Measurements from ENCODE around the gene GNA12.

Gene GNA12

GRCh38 chr7:2686101-2686500 is 158.0 kb downstream of the GNA12 start:
- H3K27me3 ChIP-seq (ENCODE audit: insufficient read depth, poor library complexity, severe bottlenecking) = peaks cover 36% of the 10 kb centered on the region
- no peak overlapping the region for H3K4me3 ChIP-seq (replicated peaks; ENCODE audit: insufficient read depth, low read length)
- H3K27ac ChIP-seq (replicated peaks) = no peak overlapping the region
- no peak for DNase-seq (ENCODE audit: low read depth in 1 of 2, low spot score in 1 of 2)
- TF ChIP-seq CTCF (IDR thresholded peaks at IDR 0.05; ENCODE audit: insufficient read depth, low read length) (no peak), REST (IDR thresholded peaks at IDR 0.05; ENCODE audit: insufficient replicate concordance, low read depth) (no peak), POLR2AphosphoS5 (IDR thresholded peaks at IDR 0.05; ENCODE audit: low read depth) (no peak), SPI1 (IDR thresholded peaks at IDR 0.05; ENCODE audit: borderline replicate concordance, low read depth) (no peak), GABPA (IDR thresholded peaks at IDR 0.05; ENCODE audit: low read depth) (no peak)

GRCh38 chr7:2684501-2684900 is 159.6 kb downstream of the GNA12 start:
- peaks cover 26% of the 10 kb centered on the region for H3K27me3 ChIP-seq (ENCODE audit: insufficient read depth, poor library complexity, severe bottlenecking)
- DNase-seq (ENCODE audit: low read depth in 1 of 2, low spot score in 1 of 2) = no peak
- no peak overlapping the region for H3K27ac ChIP-seq (replicated peaks)
- H3K4me3 ChIP-seq (replicated peaks; ENCODE audit: insufficient read depth, low read length) = no peak overlapping the region
- TF ChIP-seq CTCF (IDR thresholded peaks at IDR 0.05; ENCODE audit: insufficient read depth, low read length) = no peak
- no peak for TF ChIP-seq POLR2AphosphoS5 (IDR thresholded peaks at IDR 0.05; ENCODE audit: low read depth)
- no peak for TF ChIP-seq SPI1 (IDR thresholded peaks at IDR 0.05; ENCODE audit: borderline replicate concordance, low read depth)
- TF ChIP-seq GABPA (IDR thresholded peaks at IDR 0.05; ENCODE audit: low read depth) = no peak
- TF ChIP-seq REST (IDR thresholded peaks at IDR 0.05; ENCODE audit: insufficient replicate concordance, low read depth) = no peak

DNA sequence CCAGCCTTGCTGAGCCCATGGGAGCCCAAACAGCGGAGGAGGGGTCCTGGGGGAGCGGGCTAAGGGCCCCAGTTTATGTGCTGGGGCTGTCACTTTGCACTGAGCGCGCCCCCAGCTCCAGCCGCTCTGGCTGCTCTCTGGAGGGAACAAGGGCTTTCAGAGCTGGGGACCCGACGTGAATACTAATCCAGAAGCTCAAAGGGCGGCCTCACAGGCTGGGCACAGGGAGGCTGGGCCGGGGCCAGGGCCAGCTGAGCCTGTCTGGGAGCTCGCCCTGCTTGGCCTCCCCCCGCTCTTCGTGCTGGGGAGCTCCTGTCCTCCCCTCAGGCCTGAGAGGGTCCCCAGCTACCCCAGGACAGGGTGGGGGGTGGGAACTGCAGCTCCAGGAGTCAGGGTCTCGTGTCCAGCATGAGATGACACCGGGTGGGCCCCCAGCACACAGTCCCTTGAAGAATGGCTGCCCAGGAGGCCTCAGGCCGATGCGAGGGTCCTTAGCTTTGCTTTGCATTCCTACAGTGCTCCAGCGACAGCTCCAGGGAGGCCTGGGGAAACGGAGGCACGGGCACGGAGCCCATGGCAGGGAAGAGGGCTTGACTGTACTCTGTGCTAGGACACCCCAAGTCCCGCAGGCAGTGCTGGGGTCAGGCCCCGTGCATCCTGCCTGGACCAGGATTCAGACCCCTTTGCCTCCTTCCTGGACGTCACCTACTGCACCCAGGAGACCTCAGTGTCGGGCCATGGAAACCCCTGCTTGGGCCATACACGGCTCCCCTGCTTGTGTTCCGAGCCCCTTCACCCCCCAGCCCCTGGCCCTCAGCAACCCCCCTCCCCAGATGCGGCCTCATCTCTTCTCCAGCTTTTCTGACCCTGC is 161.9 kb downstream of the GNA12 start:
- TF ChIP-seq GABPA (IDR thresholded peaks at IDR 0.05; ENCODE audit: low read depth) (no peak), POLR2AphosphoS5 (IDR thresholded peaks at IDR 0.05; ENCODE audit: low read depth) (no peak), CTCF (IDR thresholded peaks at IDR 0.05; ENCODE audit: insufficient read depth, low read length) (no peak), SPI1 (IDR thresholded peaks at IDR 0.05; ENCODE audit: borderline replicate concordance, low read depth) (no peak), REST (IDR thresholded peaks at IDR 0.05; ENCODE audit: insufficient replicate concordance, low read depth) (no peak)
- peaks cover 7% of the 10 kb centered on the region for H3K27me3 ChIP-seq (ENCODE audit: insufficient read depth, poor library complexity, severe bottlenecking)
- H3K4me3 ChIP-seq (replicated peaks; ENCODE audit: insufficient read depth, low read length) = no peak overlapping the region
- no peak overlapping the region for H3K27ac ChIP-seq (replicated peaks)
- no peak for DNase-seq (ENCODE audit: low read depth in 1 of 2, low spot score in 1 of 2)

All from HL-60 (cell line).